ENCODE results near the gene CEP164. TPM values are rescaled to one million over a fixed set of nuclear protein-coding genes. Genes with fewer than 3 reads are reported as not detected.

Gene CEP164
- polyA plus RNA-seq, 3 donors, result 4.3 to 32.1 (median 8.0) TPM

GRCh38 chr11:117302228-117302627 lies 25.4 kb upstream of the CEP164 start:
- no peaks in the 10 kb centered on the region for H3K36me3 ChIP-seq (replicated peaks in 1 of 2; ENCODE audit: control insufficient read depth in 1 of 2, insufficient read depth in 2 of 2, low read length in 2 of 2)
- H3K79me2 ChIP-seq (ENCODE audit: insufficient read depth, low read length), result no peaks in the 10 kb centered on the region
- Mint-ChIP-seq H3K4me3 (no peak overlapping the region), H3K27ac (no peak overlapping the region), H3K4me1 (peaks cover 11% of the 10 kb centered on the region), H3K27me3 (ENCODE audit: low read depth in 3 of 3) (peaks cover 0 to 4% (median 0%) of the 10 kb centered on the region in 3 donors), H3K36me3 (peaks cover 0 to 3% of the 10 kb centered on the region in 2 donors), H3K9me3 (no peaks in the 10 kb centered on the region)
- peaks cover 5 to 6% of the 10 kb centered on the region in 2 donors for H3K4me1 ChIP-seq (ENCODE audit: control insufficient read depth in 1 of 2, insufficient read depth in 2 of 2, low read length in 2 of 2)
- no peaks in the 10 kb centered on the region for H3K9me3 ChIP-seq (replicated peaks in 1 of 2; ENCODE audit: control insufficient read depth in 1 of 2, insufficient read depth in 1 of 2, low read length in 2 of 2)
- DNase-seq, result no peak
- H3K4me3 ChIP-seq (replicated peaks in 1 of 3; ENCODE audit: low read depth in 2 of 3, low read length in 3 of 3), result no peak overlapping the region
- no peaks in the 10 kb centered on the region for H3K27me3 ChIP-seq (ENCODE audit: control insufficient read depth in 2 of 2, insufficient read depth in 2 of 2, low read length in 2 of 2)
- no peak overlapping the region for H2AFZ ChIP-seq (ENCODE audit: insufficient read depth, low read depth, low read length, poor library complexity, severe bottlenecking)
- no peak overlapping the region for H3K9ac ChIP-seq (ENCODE audit: insufficient read depth, low read length, poor library complexity, severe bottlenecking)
- WGBS (ENCODE audit: insufficient coverage), result 100% methylated on average over 4 of the region's 7 CpGs
- TF ChIP-seq CTCF (IDR thresholded peaks at IDR 0.05), result no peak
- intact Hi-C loops (cut with micrococcal nuclease), result no loop called here
- no peaks in the 10 kb centered on the region for H4K20me1 ChIP-seq (ENCODE audit: insufficient read depth, low read length)
- no peak overlapping the region for H3K4me2 ChIP-seq (replicated peaks; ENCODE audit: extremely low read depth, low read length, poor library complexity, severe bottlenecking)
- no peak overlapping the region for H3K27ac ChIP-seq (ENCODE audit: low read depth in 1 of 2, low read length in 2 of 2)

- Histone ChIP-seq H3K27me3 (ENCODE audit: control insufficient read depth in 2 of 2, insufficient read depth in 2 of 2, low read length in 2 of 2) (no peaks in the 10 kb centered on the region), H3K4me1 (ENCODE audit: control insufficient read depth in 1 of 2, insufficient read depth in 2 of 2, low read length in 2 of 2) (peaks cover 5 to 6% of the 10 kb centered on the region in 2 donors), H3K36me3 (replicated peaks in 1 of 2; ENCODE audit: control insufficient read depth in 1 of 2, insufficient read depth in 2 of 2, low read length in 2 of 2) (no peaks in the 10 kb centered on the region), H3K9me3 (replicated peaks in 1 of 2; ENCODE audit: control insufficient read depth in 1 of 2, insufficient read depth in 1 of 2, low read length in 2 of 2) (no peaks in the 10 kb centered on the region), H3K9ac (ENCODE audit: insufficient read depth, low read length, poor library complexity, severe bottlenecking) (no peak overlapping the region), H3K27ac (ENCODE audit: low read depth in 1 of 2, low read length in 2 of 2) (no peak overlapping the region), H3K4me3 (replicated peaks in 1 of 3; ENCODE audit: low read depth in 2 of 3, low read length in 3 of 3) (no peak overlapping the region), H4K20me1 (ENCODE audit: insufficient read depth, low read length) (no peaks in the 10 kb centered on the region), H2AFZ (ENCODE audit: insufficient read depth, low read depth, low read length, poor library complexity, severe bottlenecking) (no peak overlapping the region), H3K79me2 (ENCODE audit: insufficient read depth, low read length) (no peaks in the 10 kb centered on the region), H3K4me2 (replicated peaks; ENCODE audit: extremely low read depth, low read length, poor library complexity, severe bottlenecking) (no peak overlapping the region)
- intact Hi-C loops (cut with micrococcal nuclease), result no loop called here
- no peak for TF ChIP-seq CTCF (IDR thresholded peaks at IDR 0.05)
- Mint-ChIP-seq H3K4me3 (no peak overlapping the region), H3K27ac (no peak overlapping the region), H3K36me3 (peaks cover 0 to 3% of the 10 kb centered on the region in 2 donors), H3K27me3 (ENCODE audit: low read depth in 3 of 3) (peaks cover 0 to 4% (median 0%) of the 10 kb centered on the region in 3 donors), H3K9me3 (no peaks in the 10 kb centered on the region), H3K4me1 (peaks cover 12% of the 10 kb centered on the region)
- no peak for DNase-seq
- 100% methylated on average over 3 of the region's 4 CpGs for WGBS (ENCODE audit: insufficient coverage)
Measured at GRCh38 chr11:117303101-117303500, 24.6 kb upstream of the CEP164 start.
